Measurements from ENCODE around the gene GGCX.
A peak's percentile ranks its signal among the peaks of the same experiment; 100 is the strongest.

Gene GGCX

DNA sequence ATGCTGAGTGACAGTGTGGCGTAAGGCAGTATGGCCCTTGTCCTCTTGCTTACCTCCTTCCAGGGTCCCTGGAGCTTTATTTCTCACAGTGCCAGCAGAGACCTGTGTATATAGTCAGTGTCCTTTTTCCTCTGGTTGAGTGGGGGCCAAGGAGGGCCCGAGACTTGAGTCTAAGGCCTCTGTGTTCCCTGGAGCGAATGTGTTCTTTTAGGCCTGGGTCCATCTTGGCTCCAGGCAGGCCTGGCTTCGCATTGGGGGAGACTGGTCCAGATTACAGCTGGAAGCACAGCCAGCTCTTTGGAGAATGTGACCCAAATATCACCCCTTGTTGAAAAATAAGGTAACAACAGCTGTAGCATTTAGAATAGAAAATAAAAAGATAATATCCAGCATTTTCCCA, 27.9 kb upstream of the GGCX start:
- no peaks in the 10 kb centered on the region for H3K9me3 ChIP-seq (replicated peaks in 1 of 11)
- peak overlapping the region; percentile 89 to 100 (median 97) for H3K4me2 ChIP-seq
- peaks cover 67 to 95% (median 75%) of the 10 kb centered on the region in 10 experiments for H3K4me1 ChIP-seq
- H3K27ac ChIP-seq: peak overlapping the region in 9 of 11 experiments; percentile 76 to 96 (median 93); a peak in 17 of 22 replicates
- H3K27me3 ChIP-seq: no peaks in the 10 kb centered on the region
- no peak for TF ChIP-seq Cebpa-rat (IDR thresholded peaks at IDR 0.05)
- peak overlapping the region in 7 of 11 experiments; percentile 65 to 95 (median 69); a peak in 12 of 22 replicates for H3K9ac ChIP-seq
- peaks cover 5 to 32% (median 13%) of the 10 kb centered on the region in 11 experiments; a peak in 16 of 22 replicates for H3K36me3 ChIP-seq
- H3K4me3 ChIP-seq: peak overlapping the region in 1 of 10 experiments; percentile 6; a peak in 1 of 20 replicates
- no peaks in the 10 kb centered on the region for H4K20me1 ChIP-seq

DNA sequence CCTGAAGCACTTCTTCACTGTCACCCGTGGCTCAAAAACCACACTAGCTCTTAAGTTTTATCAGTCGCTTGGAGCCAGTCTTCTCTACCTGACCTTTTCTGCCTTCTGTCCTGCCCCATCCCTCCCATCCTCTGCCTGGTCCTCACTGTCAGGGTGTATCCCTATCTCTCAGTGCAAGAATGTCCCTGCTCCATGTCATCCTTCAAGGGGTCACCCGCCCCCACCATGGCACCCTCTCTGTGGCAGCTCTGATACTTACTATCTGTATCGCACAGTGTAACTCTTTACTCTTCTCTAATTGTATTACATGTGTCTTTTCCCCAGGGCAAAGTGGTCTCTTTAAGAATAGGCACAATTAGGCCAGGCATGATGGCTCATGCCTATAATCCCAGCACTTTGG, 27.4 kb upstream of the GGCX start:
- peaks cover 5 to 30% (median 13%) of the 10 kb centered on the region in 11 experiments; a peak in 16 of 22 replicates for H3K36me3 ChIP-seq

DNA sequence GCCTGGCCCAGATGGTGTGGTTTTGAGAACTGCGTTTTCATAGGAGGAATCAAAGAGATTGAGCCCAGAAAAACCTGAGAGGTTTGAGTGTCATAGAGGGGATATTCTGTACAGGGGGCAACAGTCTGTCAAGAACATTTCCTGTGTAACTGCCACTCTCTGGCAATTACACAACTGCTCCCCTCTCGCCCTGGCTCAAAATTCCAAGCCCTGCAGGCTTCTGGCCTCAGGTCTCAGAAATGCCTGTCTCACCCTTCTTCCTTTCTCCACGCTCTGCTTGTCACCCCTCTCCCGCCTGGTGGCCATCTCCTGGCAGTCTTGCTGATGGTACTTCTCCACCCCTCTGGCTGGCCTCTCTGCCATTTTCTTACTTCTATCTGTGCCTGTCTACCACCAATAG, 26.9 kb upstream of the GGCX start:
- H3K4me2 ChIP-seq: peak overlapping the region; percentile 89 to 100 (median 97)
- H3K4me3 ChIP-seq: peak overlapping the region in 7 of 10 experiments; percentile 6 to 54 (median 33); a peak in 10 of 20 replicates
- peak overlapping the region; percentile 51 to 96 (median 85); a peak in 21 of 22 replicates for H3K27ac ChIP-seq
- no peaks in the 10 kb centered on the region for H3K27me3 ChIP-seq
- peaks cover 5 to 26% (median 11%) of the 10 kb centered on the region in 11 experiments; a peak in 17 of 22 replicates for H3K36me3 ChIP-seq
- no peaks in the 10 kb centered on the region for H3K9me3 ChIP-seq (replicated peaks in 1 of 11)
- H4K20me1 ChIP-seq: no peaks in the 10 kb centered on the region
- H3K4me1 ChIP-seq: peaks cover 74 to 97% (median 81%) of the 10 kb centered on the region in 10 experiments
- TF ChIP-seq Cebpa-rat (IDR thresholded peaks at IDR 0.05): peak in 5 of 11 experiments; percentile 7 to 46 (median 34); a peak in 3 of 22 replicates
- peak overlapping the region; percentile 58 to 95 (median 68); a peak in 21 of 22 replicates for H3K9ac ChIP-seq

More for the DNA sequence above, 27.4 kb upstream of the GGCX start:
- H3K4me2 ChIP-seq: peak overlapping the region; percentile 89 to 100 (median 97)
- peak overlapping the region in 5 of 10 experiments; percentile 12 to 54 (median 35); a peak in 7 of 20 replicates for H3K4me3 ChIP-seq
- H3K4me1 ChIP-seq: peaks cover 69 to 97% (median 77%) of the 10 kb centered on the region in 10 experiments
- H3K27me3 ChIP-seq: no peaks in the 10 kb centered on the region
- H3K27ac ChIP-seq: peak overlapping the region; percentile 51 to 96 (median 85); a peak in 20 of 22 replicates
- peak overlapping the region; percentile 58 to 95 (median 68); a peak in 19 of 22 replicates for H3K9ac ChIP-seq
- no peaks in the 10 kb centered on the region for H4K20me1 ChIP-seq
- no peak for TF ChIP-seq Cebpa-rat (IDR thresholded peaks at IDR 0.05)
- H3K9me3 ChIP-seq (replicated peaks in 1 of 11): no peaks in the 10 kb centered on the region

DNA sequence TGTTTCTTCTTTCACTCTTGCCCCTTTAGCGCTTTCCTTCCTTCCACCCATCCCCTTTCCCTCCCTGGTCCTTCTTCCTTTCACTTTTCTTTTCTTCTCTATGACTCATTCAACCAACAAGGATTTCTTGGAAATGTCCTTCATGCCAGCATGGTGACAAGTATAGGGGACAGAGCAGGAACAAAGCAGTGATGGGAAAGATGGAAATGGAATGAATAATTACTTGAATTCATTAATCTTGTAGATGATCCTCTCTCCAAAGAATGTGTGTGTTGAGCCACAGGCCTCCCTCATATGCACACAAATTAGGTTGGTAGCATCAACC, 24.4 kb upstream of the GGCX start:
- Histone ChIP-seq H3K27me3 (no peaks in the 10 kb centered on the region), H3K9me3 (replicated peaks in 1 of 11) (no peaks in the 10 kb centered on the region), H4K20me1 (no peaks in the 10 kb centered on the region), H3K4me3 (peak overlapping the region; percentile 53 to 84 (median 78); a peak in 18 of 20 replicates), H3K27ac (peak overlapping the region in 10 of 11 experiments; percentile 73 to 96 (median 92); a peak in 20 of 22 replicates), H3K9ac (peak overlapping the region in 10 of 11 experiments; percentile 83 to 96 (median 92); a peak in 20 of 22 replicates), H3K4me2 (peak overlapping the region; percentile 89 to 100 (median 97)), H3K36me3 (peaks cover 0 to 16% (median 0%) of the 10 kb centered on the region in 11 experiments; a peak in 8 of 22 replicates), H3K4me1 (peaks cover 95 to 98% (median 97%) of the 10 kb centered on the region in 10 experiments)
- TF ChIP-seq Cebpa-rat (IDR thresholded peaks at IDR 0.05): no peak

DNA sequence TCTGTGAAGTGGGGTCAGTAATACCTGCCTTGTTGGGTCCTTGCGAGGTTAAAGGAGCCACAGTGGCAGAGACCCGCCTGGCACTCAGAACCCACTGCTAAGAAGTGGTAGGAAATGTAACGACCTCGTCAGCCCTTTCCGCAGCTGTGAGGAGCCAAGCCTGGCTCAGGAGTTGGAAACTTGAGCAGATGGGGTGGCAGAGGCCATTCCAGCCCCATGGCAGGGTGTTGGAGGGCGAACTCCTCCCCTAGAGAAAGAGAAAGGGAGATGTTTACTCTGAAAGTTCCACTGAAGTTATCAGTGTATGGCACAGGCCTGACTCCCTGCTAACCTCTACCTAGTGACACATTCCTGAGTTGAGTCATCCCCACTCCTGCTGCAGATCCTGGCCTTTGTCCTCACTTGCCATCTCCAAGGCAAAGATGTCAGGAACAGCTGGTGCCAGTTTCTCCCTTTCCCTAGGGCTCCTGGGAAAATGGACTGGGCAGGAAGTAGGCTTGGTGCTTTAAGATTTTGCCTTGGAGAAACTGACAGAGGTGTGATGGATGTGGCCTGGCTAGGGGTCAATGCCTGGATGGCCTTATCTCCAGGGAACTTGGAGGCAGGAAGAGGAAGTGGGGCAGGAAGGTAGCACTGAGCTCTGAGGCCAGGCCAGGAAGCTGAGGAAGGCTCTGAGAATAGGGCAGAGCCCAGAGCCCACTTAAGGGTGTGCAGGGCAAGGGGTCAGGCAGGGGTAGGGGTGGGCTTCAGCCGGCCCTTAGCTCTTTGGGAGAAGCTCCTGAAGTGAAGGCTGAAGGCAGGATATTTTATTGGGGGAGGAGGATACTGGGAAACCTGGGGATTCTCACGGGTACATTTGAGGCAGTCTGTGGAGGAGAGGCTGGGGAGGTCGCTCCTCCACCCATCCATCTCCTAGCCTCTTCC, 23.8 kb upstream of the GGCX start:
- H3K4me3 ChIP-seq: peak overlapping the region; percentile 53 to 84 (median 78)
- no peaks in the 10 kb centered on the region for H3K9me3 ChIP-seq (replicated peaks in 1 of 11)
- no peak for TF ChIP-seq Cebpa-rat (IDR thresholded peaks at IDR 0.05)
- H3K4me1 ChIP-seq: peaks cover 95 to 98% (median 97%) of the 10 kb centered on the region in 10 experiments
- no peaks in the 10 kb centered on the region for H4K20me1 ChIP-seq
- peak overlapping the region; percentile 83 to 96 (median 92) for H3K9ac ChIP-seq
- peak overlapping the region; percentile 89 to 100 (median 97) for H3K4me2 ChIP-seq
- H3K36me3 ChIP-seq: peaks cover 0 to 16% (median 0%) of the 10 kb centered on the region in 11 experiments; a peak in 8 of 22 replicates
- H3K27me3 ChIP-seq: no peaks in the 10 kb centered on the region
- H3K27ac ChIP-seq: peak overlapping the region; percentile 67 to 96 (median 90)

DNA sequence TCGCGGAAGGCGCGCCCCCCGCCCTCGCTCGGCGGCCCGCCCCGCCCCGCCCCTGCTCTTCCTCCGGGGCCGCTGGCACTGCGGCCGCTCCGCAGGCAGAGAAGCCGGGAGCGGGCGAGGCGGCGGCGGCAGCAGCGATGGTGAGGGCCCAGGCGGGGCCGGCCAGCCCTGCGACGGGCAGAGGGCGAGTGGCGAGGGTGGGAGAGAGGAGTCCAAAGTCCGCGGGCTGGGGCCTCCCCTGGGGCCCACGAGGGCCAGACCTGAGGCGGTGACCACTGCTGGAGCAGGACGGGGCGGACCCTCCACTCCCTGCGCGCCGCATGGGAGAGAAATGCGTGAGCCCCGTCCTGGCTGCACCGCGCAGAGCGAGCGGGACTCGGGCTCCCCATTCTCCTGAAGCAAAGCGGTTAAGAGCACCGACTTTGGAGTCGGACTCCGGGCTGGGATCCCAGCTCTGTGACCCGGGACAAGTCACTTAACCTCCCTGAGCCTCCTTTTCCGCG, 23.1 kb upstream of the GGCX start, which contains the start of gene VAMP5:
Gene VAMP5, plus strand, starts transcription at position 78 of the 503 bp plus-strand sequence. Its CDS starts 60 bp downstream, at position 138.
- H3K4me3 ChIP-seq: peak within 1 kb of the TSS; percentile 53 to 84 (median 78)
- H3K4me2 ChIP-seq: peak within 1 kb of the TSS; percentile 89 to 100 (median 97)
- no peak for TF ChIP-seq Cebpa-rat (IDR thresholded peaks at IDR 0.05)
- H3K9me3 ChIP-seq (replicated peaks in 1 of 11): no peaks in the 10 kb centered on the region
- peak within 1 kb of the TSS; percentile 67 to 96 (median 90) for H3K27ac ChIP-seq
- H3K27me3 ChIP-seq: no peaks in the 10 kb centered on the region
- H3K9ac ChIP-seq: peak within 1 kb of the TSS; percentile 83 to 96 (median 92)
- H4K20me1 ChIP-seq: no peaks in the 10 kb centered on the region
- H3K36me3 ChIP-seq: peaks cover 0 to 16% (median 0%) of the 10 kb centered on the region in 11 experiments; a peak in 7 of 22 replicates
- H3K4me1 ChIP-seq: peaks cover 95 to 98% (median 97%) of the 10 kb centered on the region in 10 experiments

DNA sequence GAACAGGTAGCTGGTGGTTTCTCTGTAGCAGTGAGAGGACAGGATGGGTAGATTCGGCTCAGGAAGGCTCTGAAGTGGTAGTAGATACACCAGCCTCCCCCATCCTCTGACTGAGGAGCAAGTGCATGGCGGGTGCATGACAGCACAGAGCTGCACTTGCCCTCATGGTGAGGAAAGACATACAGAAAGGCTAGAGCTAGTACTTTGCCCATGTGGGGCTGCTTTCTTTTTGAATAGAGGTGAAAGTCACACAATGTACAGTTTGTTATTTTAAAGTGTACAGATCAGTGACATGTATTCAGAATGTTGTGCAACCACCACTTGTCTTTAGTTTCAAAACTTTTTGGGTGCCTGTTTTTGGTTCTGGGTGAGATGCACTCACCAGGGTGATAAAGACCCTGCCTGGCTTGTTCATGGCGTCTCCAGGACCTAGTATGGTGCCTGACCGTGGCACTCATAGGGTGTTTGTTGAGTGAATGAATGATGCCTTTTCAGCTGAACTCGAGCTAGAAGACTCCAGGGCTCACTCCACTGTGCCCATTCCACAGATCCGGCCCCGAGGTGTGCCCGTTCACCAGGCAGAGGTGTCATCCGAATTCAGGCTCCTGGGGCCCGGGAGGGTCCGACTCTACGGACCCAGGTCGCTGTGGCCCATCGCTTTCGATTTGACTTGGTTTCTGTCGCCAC, 22.5 kb upstream of the GGCX start:
- H3K4me2 ChIP-seq: peak overlapping the region; percentile 89 to 100 (median 97)
- H4K20me1 ChIP-seq: no peaks in the 10 kb centered on the region
- peak in 5 of 11 experiments; percentile 14 to 73 (median 25); a peak in 4 of 22 replicates for TF ChIP-seq Cebpa-rat (IDR thresholded peaks at IDR 0.05)
- peak overlapping the region; percentile 67 to 96 (median 90); a peak in 20 of 22 replicates for H3K27ac ChIP-seq
- H3K9ac ChIP-seq: peak overlapping the region; percentile 83 to 96 (median 92)
- H3K9me3 ChIP-seq (replicated peaks in 1 of 11): no peaks in the 10 kb centered on the region
- H3K27me3 ChIP-seq: no peaks in the 10 kb centered on the region
- H3K36me3 ChIP-seq: peaks cover 0 to 16% (median 0%) of the 10 kb centered on the region in 11 experiments; a peak in 7 of 22 replicates
- H3K4me3 ChIP-seq: peak overlapping the region; percentile 53 to 84 (median 78)
- H3K4me1 ChIP-seq: peaks cover 95 to 98% (median 97%) of the 10 kb centered on the region in 10 experiments

DNA sequence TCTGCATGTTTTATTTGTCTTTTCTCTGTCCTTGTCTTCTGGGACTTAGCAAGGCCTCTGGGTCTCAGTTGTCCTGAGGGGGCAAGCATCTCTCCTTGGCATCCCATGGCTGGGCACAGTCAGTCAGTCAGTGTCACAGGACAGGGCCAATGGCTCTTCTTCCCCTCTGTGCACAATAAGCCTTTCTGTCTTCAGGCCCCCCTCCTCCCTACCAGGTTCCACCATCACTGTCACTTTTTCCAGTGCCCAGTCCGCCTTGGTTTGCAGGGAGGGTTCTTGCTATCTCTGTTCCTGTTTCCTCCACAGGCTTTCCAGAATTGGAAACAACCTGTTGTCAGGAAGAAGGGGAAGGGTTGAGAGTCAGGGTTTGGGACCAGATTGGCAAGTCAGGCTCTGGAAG, 21.2 kb upstream of the GGCX start:
- no peaks in the 10 kb centered on the region for H3K27me3 ChIP-seq
- no peak overlapping the region for H3K4me3 ChIP-seq
- H3K9me3 ChIP-seq (replicated peaks in 1 of 11): no peaks in the 10 kb centered on the region
- H3K4me2 ChIP-seq: peak overlapping the region; percentile 89 to 100 (median 95); a peak in 19 of 22 replicates
- no peak overlapping the region for H3K9ac ChIP-seq
- H4K20me1 ChIP-seq: no peaks in the 10 kb centered on the region
- H3K4me1 ChIP-seq: peaks cover 95 to 98% (median 97%) of the 10 kb centered on the region in 10 experiments
- TF ChIP-seq Cebpa-rat (IDR thresholded peaks at IDR 0.05): no peak
- H3K27ac ChIP-seq: peak overlapping the region in 1 of 11 experiments; percentile 96; a peak in 1 of 22 replicates
- peaks cover 0 to 16% (median 0%) of the 10 kb centered on the region in 11 experiments; a peak in 7 of 22 replicates for H3K36me3 ChIP-seq
